HG03060 (cell line): ENCODE results near the gene PTPN20.

Experiments
- ATAC-seq: cut with Tn5 transposase; IDR thresholded peaks from one replicate; pipeline ENCODE4 v1.9.1; 2021; ENCODE audit warnings: low read depth, moderate number of reproducible peaks; ENCODE audit not compliant: unreplicated experiment

PTPN20 gene

DNA sequence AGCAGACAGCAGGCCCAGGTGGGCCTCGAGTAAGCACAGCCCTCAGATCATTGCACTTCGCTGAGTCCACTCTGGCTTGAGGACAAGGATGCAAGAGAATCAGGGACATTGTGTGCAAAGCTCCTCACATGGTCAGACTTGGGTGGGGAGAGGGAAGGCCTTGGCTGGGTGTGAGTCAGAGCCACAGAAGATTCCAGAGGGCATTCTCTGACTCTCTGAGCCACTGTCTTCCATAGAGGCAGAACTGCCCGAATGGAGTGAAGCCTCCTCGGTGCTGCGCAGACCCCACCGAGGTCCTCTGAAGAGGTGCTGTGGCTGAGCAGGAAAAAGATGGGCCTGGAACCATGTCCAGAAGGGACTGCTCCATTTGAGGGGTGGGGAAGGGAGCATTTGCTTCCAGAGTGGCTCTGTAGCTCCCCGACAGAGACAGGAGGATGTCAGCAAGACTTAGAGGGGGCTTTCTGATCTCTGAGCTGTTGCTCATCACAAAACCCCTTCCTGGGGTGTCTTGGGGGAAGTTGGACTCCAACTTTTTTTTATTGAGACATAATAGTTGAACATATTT is 120.8 kb downstream of the PTPN20 start:
- ATAC-seq, result no peak

DNA sequence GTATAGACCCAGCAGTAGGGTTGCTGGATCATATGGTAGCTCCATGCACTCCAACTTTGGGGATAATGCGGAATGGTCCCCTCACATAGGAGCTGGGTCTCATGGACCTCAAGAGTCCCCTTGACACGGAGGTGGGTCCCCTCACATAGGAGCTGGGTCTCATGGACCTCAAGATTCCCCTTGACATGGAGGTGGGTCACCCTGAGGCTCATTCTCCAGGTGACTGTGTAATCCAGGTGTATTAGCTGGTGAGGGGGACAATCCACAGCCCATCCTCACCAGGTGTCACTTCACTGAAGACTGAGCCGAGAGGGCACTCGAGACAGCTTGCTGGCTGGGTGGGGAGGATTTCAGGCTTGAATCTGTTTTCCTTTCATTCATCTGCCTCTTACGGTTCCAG is 121.9 kb downstream of the PTPN20 start:
- no peak for ATAC-seq

DNA sequence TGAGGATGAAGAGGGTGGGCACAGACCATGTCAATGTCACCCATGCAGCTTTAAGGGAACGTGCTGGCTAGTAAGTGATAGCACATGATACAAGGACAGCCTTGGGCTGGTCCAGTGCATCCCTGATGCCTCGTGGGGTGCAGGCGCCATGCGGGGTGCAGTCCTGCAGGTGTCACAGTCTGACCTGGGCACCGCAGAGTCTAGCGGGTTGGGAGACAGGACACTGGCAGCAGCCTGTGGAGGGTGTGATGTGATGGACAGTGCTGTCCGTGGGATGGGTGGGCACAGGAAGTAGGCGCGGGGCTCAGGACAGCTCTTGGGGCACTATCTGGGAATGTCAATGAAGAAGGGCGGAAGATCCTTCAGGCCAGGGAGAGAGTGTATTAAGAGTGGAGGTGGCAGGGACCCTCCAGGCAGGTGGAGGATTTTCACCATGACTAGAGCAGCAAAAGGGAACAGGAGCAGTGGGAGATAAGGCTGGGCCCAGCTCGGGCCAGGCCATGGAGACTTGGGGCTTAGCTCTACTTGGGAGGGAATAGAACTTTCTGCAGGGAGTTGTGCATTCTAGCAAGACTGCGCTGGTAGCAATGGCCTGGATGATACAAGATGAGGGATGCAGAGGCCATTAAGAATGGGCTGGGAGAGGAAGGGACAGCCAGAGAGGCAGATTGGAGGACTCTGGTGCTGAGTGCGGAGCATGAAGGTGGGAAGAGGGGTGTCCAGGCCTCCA is 122.5 kb downstream of the PTPN20 start:
- no peak for ATAC-seq

DNA sequence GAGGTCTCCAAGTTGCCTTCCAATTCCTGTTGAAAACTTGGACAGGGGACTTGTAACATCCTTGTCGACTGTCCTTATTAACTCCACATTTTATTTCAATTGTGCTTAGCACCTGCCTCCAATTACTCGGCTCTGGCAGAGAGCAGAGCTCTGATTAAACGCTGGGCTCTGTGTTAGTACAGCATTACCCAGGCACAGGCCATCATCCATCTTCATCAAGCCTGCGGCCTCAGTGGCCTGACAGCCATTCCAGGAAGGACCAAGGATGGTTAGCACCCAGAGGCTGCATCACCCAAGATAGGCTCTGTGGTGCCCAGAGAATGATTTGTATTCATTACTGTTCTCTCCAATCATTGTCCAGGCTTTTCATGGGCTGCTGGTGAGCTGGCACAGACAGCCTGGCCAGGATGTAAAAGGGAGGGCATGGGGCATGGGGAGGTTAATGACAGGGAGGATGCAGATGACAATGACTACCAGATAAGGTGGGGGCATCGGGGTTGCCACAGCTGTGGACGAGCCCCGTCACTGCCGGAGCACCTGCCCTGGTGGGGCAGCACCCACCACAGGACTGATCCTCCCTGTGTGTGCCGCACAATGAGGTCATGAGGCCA is 123.3 kb downstream of the PTPN20 start:
- no peak for ATAC-seq

DNA sequence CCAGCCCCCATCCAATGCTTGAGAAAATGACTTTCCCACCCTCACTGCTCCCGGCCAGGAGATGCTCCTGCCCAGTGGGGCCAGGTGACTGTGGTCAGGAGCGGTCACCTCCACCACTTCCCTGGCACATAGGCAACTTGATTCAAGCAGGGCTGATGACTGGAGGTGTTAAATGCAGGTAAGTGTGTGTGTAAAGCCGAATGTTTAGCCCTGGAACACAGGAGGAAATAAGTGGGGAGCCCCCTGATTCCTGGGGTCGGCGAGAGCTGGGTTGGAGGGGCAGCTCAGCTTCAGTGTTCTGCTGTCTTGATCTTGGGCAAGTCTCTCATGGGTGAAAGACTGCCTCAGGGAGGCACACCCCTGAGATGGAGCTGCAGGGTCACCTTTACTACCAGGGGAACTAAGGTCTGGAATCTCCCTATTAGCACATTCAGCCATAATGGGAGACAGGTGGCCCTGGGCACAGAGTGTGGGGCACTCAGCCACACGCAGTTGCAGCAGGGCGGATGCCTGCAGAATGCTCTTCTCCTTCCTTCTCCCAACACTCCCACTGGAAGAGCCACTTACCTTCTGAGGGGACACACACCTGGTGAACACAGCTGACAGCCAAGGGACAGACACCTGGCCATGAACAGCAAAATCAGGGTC is 124.1 kb downstream of the PTPN20 start:
- ATAC-seq, result no peak

DNA sequence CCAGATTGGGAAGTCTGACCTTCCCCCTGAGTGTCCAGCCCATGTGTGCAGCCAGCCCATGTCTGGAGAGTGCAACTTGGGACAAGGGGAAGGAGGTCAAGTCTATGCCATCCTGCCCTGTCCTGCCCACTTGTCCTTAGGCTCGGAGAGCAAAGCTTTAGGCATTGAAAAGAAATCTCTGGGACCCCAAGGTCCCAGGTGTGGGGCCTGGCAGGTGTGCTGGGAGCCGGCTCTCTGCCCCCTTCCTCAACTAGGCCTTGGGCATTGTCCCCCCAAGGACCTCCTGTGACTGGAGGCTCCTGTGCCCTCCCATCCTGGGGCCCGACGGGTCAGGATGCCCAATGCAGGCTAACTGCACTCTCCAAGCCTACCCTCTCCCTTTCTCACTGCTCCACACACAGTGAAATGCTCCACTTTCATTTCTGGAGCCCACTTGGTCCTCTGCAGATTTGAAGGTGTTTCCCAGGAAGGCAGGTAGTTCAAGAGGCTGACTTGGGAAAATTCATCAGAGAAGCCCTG is 124.7 kb downstream of the PTPN20 start:
- ATAC-seq, result no peak

DNA sequence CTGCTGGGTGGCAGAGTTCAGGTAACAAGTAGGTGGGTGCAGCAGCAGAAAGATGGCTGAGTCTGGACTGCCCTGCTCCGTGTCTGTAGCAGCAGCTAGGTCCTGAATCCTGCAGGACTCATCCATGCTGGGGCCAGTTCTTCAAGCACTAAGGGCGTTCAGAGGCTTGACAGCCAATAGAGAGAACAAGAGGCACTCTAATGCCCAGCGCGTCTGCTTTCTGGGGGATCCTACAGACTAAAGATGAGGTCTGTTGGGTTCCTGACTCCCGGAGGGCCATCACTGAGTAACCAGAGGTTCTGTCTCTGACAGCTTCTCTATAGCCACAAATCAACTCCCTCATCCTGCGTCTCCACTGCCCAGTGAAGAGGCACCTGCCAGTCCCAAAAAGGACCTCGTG is 125.5 kb downstream of the PTPN20 start:
- ATAC-seq, result no peak

DNA sequence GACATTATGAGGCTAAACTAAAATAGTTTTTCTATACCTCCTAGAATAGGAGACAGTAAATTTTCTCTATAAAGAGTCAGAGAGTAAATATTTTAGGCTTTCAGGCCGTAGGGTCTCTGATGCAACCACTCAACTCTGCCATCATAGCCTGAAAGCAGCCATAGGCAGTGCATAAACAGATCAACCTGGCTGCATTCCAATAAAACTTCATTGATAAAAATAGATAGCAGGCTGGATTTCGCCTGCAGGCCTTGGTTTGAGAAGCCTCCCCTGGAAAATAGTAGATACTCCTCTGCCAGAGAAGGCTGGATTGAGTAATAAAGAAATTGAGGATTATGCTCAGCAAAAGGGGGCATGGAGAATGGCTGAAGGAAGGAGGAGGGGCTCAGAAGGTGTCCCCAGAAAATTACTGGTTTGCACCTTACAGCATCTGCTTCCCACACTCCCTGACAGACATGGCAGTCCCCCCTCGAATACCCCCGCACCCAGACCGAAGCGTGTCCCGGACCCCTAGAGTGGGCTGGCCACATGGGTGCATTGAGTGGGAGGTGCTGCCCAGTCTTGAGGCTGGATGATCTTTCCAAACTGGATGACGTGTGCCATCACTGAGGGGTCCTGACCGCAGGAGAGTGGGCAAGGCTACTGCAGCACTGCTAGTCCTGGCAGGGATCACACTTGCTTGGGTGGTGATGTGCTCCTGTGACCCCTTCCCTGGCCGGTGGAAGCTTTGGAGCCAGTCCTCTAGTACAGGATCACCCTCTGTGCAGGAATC is 126.6 kb downstream of the PTPN20 start:
- no peak for ATAC-seq

DNA sequence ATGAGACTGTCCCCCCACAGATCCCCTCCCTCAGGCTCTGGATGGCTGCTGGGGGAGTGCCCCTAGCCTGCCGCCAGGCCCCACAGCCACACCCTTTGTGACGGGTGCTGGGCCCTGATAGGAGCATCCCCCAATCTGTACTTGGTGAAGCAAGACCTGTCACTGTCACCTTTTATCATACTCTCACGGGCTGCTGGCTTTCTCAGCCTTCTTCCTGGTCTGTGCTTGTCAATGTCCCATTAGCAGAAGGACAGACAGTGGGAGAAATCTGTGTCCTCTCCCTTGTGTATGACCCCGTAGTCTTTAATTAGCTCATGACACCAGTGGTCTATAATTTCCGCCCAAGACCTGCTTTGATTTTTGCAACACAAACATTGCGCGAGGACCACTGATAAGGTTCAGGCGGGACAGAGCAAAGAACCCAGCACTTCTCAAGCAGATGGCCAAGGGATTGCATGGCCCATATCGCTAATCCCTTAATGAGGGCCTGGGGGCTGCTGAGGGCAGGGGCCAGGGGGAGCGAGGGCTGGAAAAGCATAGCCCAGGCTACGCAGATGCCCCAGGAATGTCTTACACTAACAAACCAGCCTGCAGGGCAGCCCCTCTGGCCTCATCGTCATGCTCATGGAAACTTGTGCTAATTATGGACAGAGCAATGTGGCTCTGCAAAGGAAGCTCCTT is 127.8 kb downstream of the PTPN20 start:
- ATAC-seq, result no peak

DNA sequence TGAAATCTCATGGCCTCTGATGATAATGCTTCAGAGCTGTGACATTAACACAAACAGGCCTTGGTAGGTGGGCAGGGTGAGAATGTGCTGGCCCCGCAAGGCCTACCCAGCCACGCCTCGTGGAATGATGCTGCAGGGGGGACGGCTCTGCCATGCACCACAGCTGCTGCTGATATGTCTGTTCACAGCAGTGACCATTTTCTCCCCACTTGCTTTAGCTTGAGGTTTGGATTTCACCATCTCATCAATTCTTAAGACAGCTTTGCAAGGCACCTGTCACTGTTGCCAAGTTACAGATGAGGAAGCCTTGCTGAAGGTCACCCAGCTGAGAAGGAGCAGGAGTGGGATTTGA is 128.3 kb downstream of the PTPN20 start:
- no peak for ATAC-seq

DNA sequence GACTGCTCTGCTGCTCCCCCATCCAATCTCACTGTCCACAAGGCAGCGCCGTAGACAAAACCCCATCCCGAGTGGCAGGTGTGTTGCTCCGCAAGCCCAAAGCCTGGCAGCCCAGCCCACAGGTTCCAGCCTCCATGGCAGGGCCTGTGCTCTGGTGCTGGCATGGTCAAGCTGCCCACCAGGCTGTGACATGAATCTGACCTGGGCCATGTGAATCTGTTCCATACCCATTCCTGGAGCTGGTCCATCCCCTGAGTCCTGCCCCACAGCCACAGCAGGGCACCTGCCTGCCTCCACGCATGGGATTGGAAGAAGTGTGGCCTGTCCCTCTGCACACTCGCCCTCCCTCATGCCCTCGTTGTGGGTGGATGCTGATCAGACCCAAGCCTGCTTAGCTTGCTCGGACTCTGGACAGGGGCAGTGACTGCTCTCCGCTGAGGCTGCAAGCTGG is 128.8 kb downstream of the PTPN20 start:
- ATAC-seq, result no peak

DNA sequence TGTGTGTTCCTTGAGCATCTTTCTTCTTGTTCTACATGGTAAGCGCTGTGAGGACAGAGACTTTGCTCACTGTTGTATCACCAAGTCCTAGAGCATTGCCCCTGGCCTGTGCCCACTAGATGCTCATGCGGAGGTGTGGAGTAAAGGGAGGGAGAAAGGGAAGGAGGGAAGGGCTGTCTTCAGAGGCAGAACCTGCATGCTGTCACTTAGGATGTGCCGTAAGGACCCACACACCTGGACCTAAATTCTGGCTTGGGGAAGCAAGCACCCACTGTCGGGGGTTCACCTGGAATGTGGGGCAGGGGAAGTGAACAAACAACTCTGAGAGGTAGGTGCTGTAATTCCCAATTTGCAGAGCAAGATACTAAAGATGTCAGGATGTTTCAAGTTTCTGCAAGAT is 129.5 kb downstream of the PTPN20 start:
- no peak for ATAC-seq

DNA sequence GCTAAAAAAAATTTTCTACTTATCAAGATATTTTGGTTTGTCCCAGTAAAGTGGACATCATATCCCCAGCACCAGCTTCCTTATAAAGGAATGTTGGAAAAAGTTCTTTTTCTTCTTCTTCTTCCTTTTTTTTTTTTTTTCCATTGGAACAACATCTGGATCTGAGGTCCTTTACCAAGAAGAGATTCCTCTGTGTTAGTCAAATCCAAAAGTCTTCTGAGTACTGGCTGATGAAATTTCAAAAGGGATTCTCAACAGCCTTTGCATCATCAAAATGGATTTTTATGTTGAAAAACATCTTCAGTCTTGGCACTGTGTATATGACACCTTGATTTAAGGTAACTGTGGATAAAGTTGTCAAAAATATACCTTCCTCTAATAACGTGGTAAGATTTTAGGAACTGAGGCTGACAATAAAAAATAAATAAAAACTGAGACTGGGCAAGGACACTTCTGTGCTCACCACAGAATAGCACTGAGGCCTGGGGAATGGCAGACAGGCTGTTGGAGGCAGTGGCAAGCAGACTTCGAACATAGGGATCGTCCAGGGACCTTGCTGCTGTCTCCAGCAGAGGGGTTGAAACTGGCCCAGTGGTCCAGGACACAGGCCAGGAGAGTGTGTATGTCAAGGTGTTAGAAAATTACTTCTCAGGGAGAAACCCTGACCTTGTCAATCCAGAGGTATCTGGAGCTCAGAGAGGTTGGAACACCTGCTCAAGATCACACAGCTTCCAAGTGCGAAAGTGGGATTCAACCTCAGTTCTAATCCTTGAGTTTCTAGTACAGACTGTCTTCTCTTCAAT is 130.4 kb downstream of the PTPN20 start:
- ATAC-seq, result no peak

DNA sequence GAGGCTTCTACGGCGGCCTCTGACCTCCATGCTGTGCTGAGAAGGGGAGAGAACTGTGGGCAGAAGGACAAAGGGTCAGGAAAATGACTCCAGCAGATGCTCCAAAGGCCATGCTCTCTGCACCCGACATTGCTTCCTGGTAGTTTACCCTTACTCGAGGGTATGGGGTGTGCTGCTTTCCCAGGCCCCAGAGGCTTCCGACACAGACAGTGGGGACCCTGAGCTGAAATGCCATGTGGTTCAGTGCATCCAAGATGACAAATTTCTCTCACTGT is 130.9 kb downstream of the PTPN20 start:
- no peak for ATAC-seq

DNA sequence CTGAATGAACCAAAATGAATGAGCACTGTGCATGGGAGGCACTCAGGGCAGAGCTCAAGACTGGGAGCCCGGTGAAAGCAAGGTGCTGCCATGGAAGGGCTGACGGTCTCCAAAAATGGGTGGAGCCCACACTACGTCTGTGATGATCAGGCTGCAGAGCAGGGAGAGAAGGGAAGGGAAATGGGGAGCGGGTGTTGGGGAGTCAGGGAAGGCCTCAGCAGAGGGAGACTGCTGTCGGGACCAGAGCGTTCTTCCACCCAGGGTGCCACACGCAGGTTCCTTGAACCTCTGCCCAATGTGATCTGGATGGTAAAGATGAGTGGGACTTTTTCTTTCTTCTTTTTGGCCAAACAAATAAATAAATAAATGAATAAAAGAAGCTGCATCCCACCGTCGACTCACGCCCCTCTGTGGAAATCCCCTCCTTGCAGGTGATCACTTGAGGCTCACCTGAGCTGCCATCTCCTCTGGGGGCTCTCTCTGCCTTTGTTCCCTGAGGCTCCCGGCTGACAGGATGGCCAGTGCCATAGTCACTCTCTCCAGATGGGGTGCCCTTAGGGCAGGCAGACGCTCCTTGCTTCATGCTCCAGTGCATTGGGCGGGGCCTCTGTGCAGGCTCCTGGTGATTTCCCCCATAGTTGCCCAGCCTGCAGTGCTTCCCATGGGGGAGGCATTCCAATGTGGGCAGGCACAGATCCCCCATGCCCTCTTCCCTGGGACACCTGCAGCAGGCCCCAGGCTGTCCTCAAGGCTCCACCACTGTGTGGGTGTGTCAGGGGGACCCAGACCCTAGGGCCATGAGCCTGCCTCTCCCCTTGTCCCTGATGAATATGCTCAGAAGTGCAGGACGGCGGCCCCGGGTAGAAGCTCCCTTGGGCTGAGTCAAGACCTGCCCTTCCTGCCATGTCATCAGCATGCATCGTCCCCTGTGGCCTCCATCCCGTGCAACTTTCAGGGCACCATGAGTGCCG is 131.8 kb downstream of the PTPN20 start:
- no peak for ATAC-seq

DNA sequence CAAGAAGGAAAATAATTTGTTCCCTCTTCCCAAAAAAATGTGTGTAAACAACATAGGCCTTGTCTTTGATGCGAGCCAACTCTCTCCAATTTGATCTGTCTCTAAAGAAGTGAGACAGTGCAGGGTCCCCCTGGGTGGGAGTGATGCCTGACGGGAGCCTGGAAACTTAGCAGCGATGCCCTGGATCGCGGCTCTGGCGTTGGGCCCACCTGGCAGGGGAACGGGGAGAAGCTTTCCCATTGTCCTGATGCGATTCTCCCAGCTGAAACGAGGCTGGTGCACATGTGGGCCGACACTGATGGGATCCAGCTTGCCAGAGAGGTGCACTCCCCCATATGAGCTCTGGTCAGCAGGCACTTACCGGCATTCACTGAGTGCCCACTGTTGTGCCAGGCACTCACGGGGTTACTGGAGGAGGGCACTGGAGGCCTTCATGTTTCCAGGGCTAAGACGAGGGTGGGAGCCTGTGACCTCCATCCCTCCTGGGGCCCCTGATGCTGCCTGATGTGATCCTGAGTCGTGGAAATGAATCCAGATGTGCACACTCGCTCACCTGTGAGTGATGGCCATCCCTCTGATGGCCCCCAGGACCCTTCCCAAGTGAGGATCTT is 132.8 kb downstream of the PTPN20 start:
- no peak for ATAC-seq

DNA sequence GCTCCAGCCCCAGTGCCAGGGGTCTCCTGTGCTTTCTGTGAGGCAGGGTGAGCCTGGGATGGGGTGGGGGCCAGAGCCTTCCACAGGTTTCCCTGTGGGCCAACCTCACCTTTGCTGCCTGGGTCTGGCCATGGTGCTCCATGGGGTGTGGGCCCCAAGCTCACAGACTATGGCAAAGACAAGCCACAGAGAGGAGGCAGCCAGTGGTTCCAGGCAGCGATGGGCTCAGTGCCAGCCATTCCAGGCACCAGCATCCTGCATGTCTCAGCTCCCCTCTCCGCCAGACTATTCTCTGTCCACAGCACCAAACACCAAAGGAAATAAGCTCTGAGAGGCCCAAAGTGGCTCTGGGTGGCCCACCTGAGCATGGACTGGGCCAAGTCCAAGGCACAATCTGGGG is 133.5 kb downstream of the PTPN20 start:
- no peak for ATAC-seq

DNA sequence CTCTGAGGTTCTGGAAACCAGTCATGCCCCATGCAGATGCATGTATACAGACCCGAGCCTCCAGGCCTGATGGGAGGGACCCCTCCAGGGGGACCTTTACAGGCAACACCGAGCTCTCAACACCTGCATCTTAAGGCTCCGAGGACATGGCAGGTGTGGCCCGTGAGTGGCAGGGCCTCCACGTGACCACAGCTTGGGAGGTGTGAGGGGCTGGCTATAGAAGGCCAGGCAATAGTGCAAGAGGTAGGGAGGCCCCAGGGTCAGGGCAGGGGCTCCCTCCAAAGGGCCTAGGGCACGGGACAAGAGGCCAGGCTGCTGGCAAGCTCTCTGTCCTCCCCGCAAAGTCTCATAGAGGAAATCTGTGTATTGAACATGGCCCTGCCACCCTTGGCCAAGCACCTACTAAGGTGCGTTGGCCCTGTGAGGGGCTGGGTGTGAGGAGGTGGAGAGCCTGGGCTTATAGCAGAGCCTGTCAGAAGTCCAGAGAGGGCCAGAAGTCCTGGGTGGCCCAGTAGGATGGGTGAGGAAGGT is 134.2 kb downstream of the PTPN20 start:
- ATAC-seq, result no peak
